B cell (primary cell): Measurements from ENCODE around the gene FBXO42. TPM values are rescaled to one million over a fixed set of nuclear protein-coding genes. Genes with fewer than 3 reads are reported as not detected.

Experiments
- ATAC-seq: fragments of 200-7000 bp; cut with Tn5 transposase; one replicate; pipeline ENCODE4 v1.10.0; 2021; ENCODE audit warnings: low read depth, mild to moderate bottlenecking, moderate number of reproducible peaks, moderate library complexity
- CTCF ChIA-PET: fragments of 350-600 bp; sonication (Branson Sonifier 250); formaldehyde crosslinking; loops from one replicate; lab custom pipeline; 2021; ENCODE audit warnings: antibody characterized with exemption, inconsistent platforms; lab: Charles Lee
- POLR2A ChIA-PET: fragments of 350-600 bp; sonication (Branson Sonifier 250); formaldehyde crosslinking; loops from one replicate; lab custom pipeline; 2021; ENCODE audit warnings: antibody characterized with exemption; lab: Charles Lee
- DNase-seq: peaks from one replicate; pipeline ENCODE4 v3.0.0; 2013
- H2AFZ ChIP-seq: 2 replicates; pipeline ENCODE4 v1.6.1; 2012; ENCODE audit warnings: mild to moderate bottlenecking, low read depth, low read length; ENCODE audit not compliant: insufficient read depth, poor library complexity, severe bottlenecking
- H3K27ac ChIP-seq, 2 donors: 1 replicate in 1 of 2; 2 replicates in 1 of 2; pipeline ENCODE4 v1.5.1; 2012 to 2013; ENCODE audit warnings: low read length in 2 of 2, mild to moderate bottlenecking in 2 of 2, moderate library complexity in 1 of 2
- H3K27me3 ChIP-seq, 4 experiments: fragments of 200-600 bp in 1 of 4; sonication (generic) in 1 of 4; replicated peaks in 1 of 4; 1 replicate in 2 of 4; 2 replicates in 2 of 4; pipeline versions ENCODE4 v1.6.1 to v1.7.0; 2013 to 2016; ENCODE audit warnings: low read length in 3 of 4, mild to moderate bottlenecking in 2 of 4, mixed read lengths in 1 of 4, moderate library complexity in 1 of 4; ENCODE audit not compliant: insufficient read depth in 4 of 4, control insufficient read depth in 3 of 4; ENCODE audit errors: control extremely low read depth in 1 of 4
- H3K36me3 ChIP-seq, 2 experiments: replicated peaks in 1 of 2; 1 replicate in 1 of 2; 2 replicates in 1 of 2; pipeline versions ENCODE4 v1.6.1 to v1.7.1; 2013; ENCODE audit warnings: low read length in 1 of 2; ENCODE audit not compliant: insufficient read depth in 2 of 2, control insufficient read depth in 1 of 2; ENCODE audit errors: control extremely low read depth in 1 of 2, extremely low read depth in 1 of 2
- H3K4me1 ChIP-seq, 2 donors: fragments of 200-600 bp in 1 of 2; sonication (generic) in 1 of 2; 1 replicate in 1 of 2; 2 replicates in 1 of 2; pipeline versions ENCODE4 v1.5.1 to v1.6.1; 2013 to 2017; ENCODE audit warnings: low read length in 2 of 2; ENCODE audit not compliant: control insufficient read depth in 2 of 2, insufficient read depth in 2 of 2
- H3K4me2 ChIP-seq: replicated peaks from 2 replicates; pipeline ENCODE3; 2012; ENCODE audit warnings: mild to moderate bottlenecking, low read depth, low read length; ENCODE audit not compliant: poor library complexity, severe bottlenecking
- H3K4me3 ChIP-seq, 5 experiments: fragments of 200-600 bp in 1 of 5; sonication (generic) in 1 of 5; 1 replicate in 3 of 5; 2 replicates in 2 of 5; pipeline versions ENCODE4 v1.5.1 to v1.7.0; 2011 to 2016; ENCODE audit warnings: low read length in 4 of 5, mild to moderate bottlenecking in 4 of 5, low read depth in 2 of 5, control low read depth in 1 of 5, moderate library complexity in 1 of 5; ENCODE audit not compliant: insufficient read depth in 1 of 5; ENCODE audit errors: control extremely low read depth in 1 of 5, extremely low read depth in 1 of 5
- H3K79me2 ChIP-seq: fragments of 200-600 bp; sonication (generic); one replicate; pipeline ENCODE4 v1.6.0; 2016; ENCODE audit warnings: low read length; ENCODE audit not compliant: control insufficient read depth, insufficient read depth
- H3K9ac ChIP-seq: fragments of 200-600 bp; sonication (generic); 2 replicates; pipeline ENCODE4 v1.6.1; 2017; ENCODE audit warnings: mild to moderate bottlenecking, low read length, moderate library complexity
- H3K9me3 ChIP-seq, 3 donors: one replicate each; pipeline versions ENCODE4 v1.6.1 to v1.7.1; 2013; ENCODE audit warnings: low read length in 2 of 3; ENCODE audit not compliant: control insufficient read depth in 2 of 3, insufficient read depth in 1 of 3; ENCODE audit errors: control extremely low read depth in 1 of 3
- H4K20me1 ChIP-seq: 2 replicates; pipeline ENCODE4 v1.6.0; 2012; ENCODE audit warnings: mild to moderate bottlenecking, low read length; ENCODE audit not compliant: insufficient read depth, control insufficient read depth, poor library complexity, severe bottlenecking
- H3K27ac Mint-ChIP-seq: one replicate; pipeline ENCODE4 v1.8.0; 2021; ENCODE audit warnings: mixed read lengths
- H3K27me3 Mint-ChIP-seq: one replicate; pipeline ENCODE4 v1.8.0; 2021; ENCODE audit warnings: mixed read lengths
- H3K4me1 Mint-ChIP-seq: one replicate; pipeline ENCODE4 v1.8.0; 2021; ENCODE audit warnings: mixed read lengths
- H3K4me3 Mint-ChIP-seq: one replicate; pipeline ENCODE4 v1.8.0; 2021; ENCODE audit warnings: mixed read lengths
- H3K9me3 Mint-ChIP-seq: one replicate; pipeline ENCODE4 v1.8.0; 2022; ENCODE audit warnings: mixed read lengths; ENCODE audit not compliant: insufficient read depth
- CTCF ChIP-seq: fragments of 200-600 bp; IDR thresholded peaks from one replicate; pipeline ENCODE4 v1.8.0; 2022; ENCODE audit warnings: antibody characterized with exemption, mild to moderate bottlenecking
- EZH2 ChIP-seq: IDR thresholded peaks from 2 replicates; pipeline ENCODE4 v1.6.1; 2012; ENCODE audit warnings: borderline replicate concordance, low read depth, mild to moderate bottlenecking, moderate library complexity, low read length; ENCODE audit not compliant: insufficient read depth, poor library complexity, severe bottlenecking
- WGBS: methylation state at CpG from one replicate; pipeline ENCODE4 v1.1.5; 2013; ENCODE audit warnings: missing lambda C conversion rate; ENCODE audit not compliant: insufficient coverage; 5-methylcytosine and 5-hydroxymethylcytosine counted together
- intact Hi-C: fragments of 100-400 bp; cut with micrococcal nuclease; formaldehyde crosslinking; loops from one replicate; pipeline ENCODE4 v1.10.0; 2022
- polyA plus RNA-seq: library from polyadenylated mRNA; depleted of rRNA; stranded (reverse); fragments of >200 nt; gene quantifications from 2 replicates; pipeline ENCODE4 v1.2.3, GENCODE V29; 2012
- total RNA-seq, 2 donors: library from RNA; stranded (reverse); fragments of 120-200 nt in 1 of 2; gene quantifications; 1 replicate in 1 of 2; 2 replicates in 1 of 2; pipeline versions ENCODE4 v1.2.3 to v1.2.4, GENCODE V29; 2013 to 2022

Gene FBXO42
- total and polyA plus RNA-seq, 2 donors (not counting 1 experiment from before 2014, with no cell fraction given) = 17.2 to 33.1 TPM

GRCh38 chr1:16294219-16295212 lies 57.8 kb downstream of the FBXO42 start:
- Histone ChIP-seq H3K4me3 (no peak overlapping the region), H3K9me3 (no peaks in the 10 kb centered on the region), H2AFZ (no peak overlapping the region), H3K36me3 (peaks cover 0 to 51% of the 10 kb centered on the region in 2 experiments), H3K9ac (no peak overlapping the region), H3K79me2 (peaks cover 42% of the 10 kb centered on the region), H4K20me1 (peaks cover 12% of the 10 kb centered on the region), H3K27me3 (no peaks in the 10 kb centered on the region), H3K4me2 (no peak overlapping the region), H3K27ac (no peak overlapping the region), H3K4me1 (no peaks in the 10 kb centered on the region)
- no peak overlapping the region for H3K27ac Mint-ChIP-seq
- H3K4me1 Mint-ChIP-seq = peaks cover 7% of the 10 kb centered on the region
- no peaks in the 10 kb centered on the region for H3K27me3 Mint-ChIP-seq
- H3K4me3 Mint-ChIP-seq = no peak overlapping the region
- TF ChIP-seq CTCF (no peak), EZH2 (no peak)
- CTCF ChIA-PET = no interaction called here
- DNase-seq (no peak), ATAC-seq (no peak)
- 91% methylated on average over 2 of the region's 3 CpGs for WGBS
- POLR2A ChIA-PET = no interaction called here
- H3K9me3 Mint-ChIP-seq = no peaks in the 10 kb centered on the region
- intact Hi-C loops = no loop called here

- WGBS = no CpG with 5 or more reads among the region's 1 CpG
- Mint-ChIP-seq H3K27ac (no peak overlapping the region), H3K27me3 (no peaks in the 10 kb centered on the region), H3K4me3 (no peak overlapping the region), H3K4me1 (peaks cover 7% of the 10 kb centered on the region), H3K9me3 (no peaks in the 10 kb centered on the region)
- no peaks in the 10 kb centered on the region for H3K27me3 ChIP-seq
- intact Hi-C loops = no loop called here
- H3K9ac ChIP-seq = no peak overlapping the region
- no peaks in the 10 kb centered on the region for H3K4me1 ChIP-seq
- H3K79me2 ChIP-seq = peaks cover 48% of the 10 kb centered on the region
- peaks cover 20% of the 10 kb centered on the region for H4K20me1 ChIP-seq
- POLR2A ChIA-PET = no interaction called here
- TF ChIP-seq EZH2 (no peak), CTCF (no peak)
- H3K36me3 ChIP-seq = peaks cover 0 to 55% of the 10 kb centered on the region in 2 experiments
- H3K4me3 ChIP-seq = no peak overlapping the region
- CTCF ChIA-PET = interaction anchor here (1.2 kb wide), 1 partner anchor 49 kb away, joined by 3 read pairs; no protein-coding TSS in a partner anchor
- H2AFZ ChIP-seq = no peak overlapping the region
- H3K4me2 ChIP-seq = no peak overlapping the region
- DNase-seq = no peak
- no peak for ATAC-seq
- no peaks in the 10 kb centered on the region for H3K9me3 ChIP-seq
- H3K27ac ChIP-seq = no peak overlapping the region
Measured at GRCh38 chr1:16293538-16293937, 58.7 kb downstream of the FBXO42 start.
